Measurements from ENCODE around the gene TRAF3IP3.

Gene TRAF3IP3

DNA sequence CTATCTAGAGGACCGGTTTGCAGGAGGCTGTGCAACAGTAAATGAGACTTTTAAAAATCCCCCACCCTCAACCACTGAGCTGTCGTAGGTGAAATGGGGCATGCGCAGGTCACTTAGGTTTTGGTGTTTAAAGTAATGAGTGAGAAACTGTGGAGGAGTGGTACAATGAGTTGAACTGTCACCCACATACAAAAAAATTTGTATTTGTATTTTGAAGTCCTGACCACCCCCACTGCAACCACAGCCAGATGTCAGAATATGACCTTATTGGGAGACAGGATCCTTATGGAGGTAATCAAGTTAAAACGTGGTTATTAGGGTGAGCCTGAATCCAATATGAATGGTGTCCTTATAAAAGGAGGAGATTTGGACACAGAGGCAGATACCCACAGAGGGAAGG is 51.7 kb downstream of the TRAF3IP3 start:
- DNase-seq (ENCODE audit: low read depth) = no peak
- TF ChIP-seq, protein P1, sequence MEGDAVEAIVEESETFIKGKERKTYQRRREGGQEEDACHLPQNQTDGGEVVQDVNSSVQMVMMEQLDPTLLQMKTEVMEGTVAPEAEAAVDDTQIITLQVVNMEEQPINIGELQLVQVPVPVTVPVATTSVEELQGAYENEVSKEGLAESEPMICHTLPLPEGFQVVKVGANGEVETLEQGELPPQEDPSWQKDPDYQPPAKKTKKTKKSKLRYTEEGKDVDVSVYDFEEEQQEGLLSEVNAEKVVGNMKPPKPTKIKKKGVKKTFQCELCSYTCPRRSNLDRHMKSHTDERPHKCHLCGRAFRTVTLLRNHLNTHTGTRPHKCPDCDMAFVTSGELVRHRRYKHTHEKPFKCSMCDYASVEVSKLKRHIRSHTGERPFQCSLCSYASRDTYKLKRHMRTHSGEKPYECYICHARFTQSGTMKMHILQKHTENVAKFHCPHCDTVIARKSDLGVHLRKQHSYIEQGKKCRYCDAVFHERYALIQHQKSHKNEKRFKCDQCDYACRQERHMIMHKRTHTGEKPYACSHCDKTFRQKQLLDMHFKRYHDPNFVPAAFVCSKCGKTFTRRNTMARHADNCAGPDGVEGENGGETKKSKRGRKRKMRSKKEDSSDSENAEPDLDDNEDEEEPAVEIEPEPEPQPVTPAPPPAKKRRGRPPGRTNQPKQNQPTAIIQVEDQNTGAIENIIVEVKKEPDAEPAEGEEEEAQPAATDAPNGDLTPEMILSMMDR (conservative IDR thresholded peaks at IDR 0.05; ENCODE audit: control insufficient read depth, insufficient read depth, low read depth, low read length) = no peak
- H3K4me3 ChIP-seq (ENCODE audit: control insufficient read depth, low read depth, low read length) = no peak overlapping the region

DNA sequence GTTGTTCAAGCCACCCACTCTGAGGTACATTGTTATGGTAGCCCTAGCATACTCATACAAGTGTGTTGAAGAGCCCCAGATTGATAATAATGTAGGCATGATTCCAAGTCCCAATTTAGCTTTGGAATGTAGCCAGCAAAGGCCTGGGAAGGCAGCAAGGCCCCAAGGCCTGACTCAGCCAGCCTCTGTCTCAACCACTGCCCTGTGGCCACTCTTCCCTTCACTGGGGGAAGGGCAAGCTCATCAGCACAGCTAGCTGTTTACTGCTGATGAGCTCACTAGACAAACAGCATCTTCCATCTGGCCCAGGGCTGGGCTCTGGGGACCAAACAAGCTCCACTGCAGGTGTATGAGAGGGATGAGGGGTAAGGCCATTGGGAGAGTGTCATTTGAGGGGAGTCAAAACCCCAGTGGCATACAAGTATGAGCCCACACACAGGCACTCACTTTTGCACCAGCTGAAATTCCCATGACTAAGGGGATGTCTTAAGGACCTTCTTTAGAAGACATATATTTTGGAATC is 52.3 kb downstream of the TRAF3IP3 start:
- H3K4me3 ChIP-seq (ENCODE audit: control insufficient read depth, low read depth, low read length) = no peak overlapping the region
- peak; percentile 97 for DNase-seq (ENCODE audit: low read depth)
- TF ChIP-seq, protein P1 (conservative IDR thresholded peaks at IDR 0.05; ENCODE audit: control insufficient read depth, insufficient read depth, low read depth, low read length) = no peak

DNA sequence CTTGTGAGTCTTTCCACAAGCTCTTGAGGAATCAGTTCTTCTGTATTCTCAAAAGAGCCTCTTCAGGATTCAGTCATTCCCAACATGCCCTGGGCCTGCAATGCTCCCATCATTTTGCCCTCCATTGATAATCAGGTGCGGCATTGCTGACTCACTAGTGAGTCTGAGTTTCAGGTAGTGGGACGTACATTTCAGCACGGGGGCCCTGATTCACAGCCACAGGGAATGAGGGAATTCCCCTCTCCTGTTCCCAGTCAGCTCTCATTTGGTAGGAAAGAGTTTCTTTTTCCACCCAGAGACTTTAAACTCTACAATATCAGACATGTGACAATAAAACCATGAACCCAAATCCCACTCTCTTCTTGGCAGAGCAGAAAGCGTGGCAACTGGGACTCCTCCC is 53.8 kb downstream of the TRAF3IP3 start:
- TF ChIP-seq, protein P1 (conservative IDR thresholded peaks at IDR 0.05; ENCODE audit: control insufficient read depth, insufficient read depth, low read depth, low read length) = no peak
- no peak overlapping the region for H3K4me3 ChIP-seq (ENCODE audit: control insufficient read depth, low read depth, low read length)
- DNase-seq (ENCODE audit: low read depth) = no peak

DNA sequence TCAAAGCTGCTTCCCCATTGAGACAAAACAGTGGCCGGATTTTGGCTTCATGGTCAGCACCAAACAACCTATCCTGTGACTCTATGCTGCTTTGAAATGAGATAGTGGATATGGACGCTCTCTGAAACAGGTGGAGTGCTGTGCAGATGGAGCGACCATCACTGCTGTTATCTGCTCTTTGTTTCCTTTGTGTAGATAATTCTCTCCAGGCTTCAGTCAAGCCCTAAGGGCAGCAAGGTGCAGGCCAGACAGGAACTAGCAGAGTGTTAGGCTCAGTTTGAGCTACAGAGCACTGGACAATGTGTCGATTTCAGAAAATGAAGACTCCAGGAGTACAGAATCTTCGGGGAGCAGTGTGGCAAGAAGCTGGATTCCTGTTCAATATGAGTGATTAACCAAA is 54.9 kb downstream of the TRAF3IP3 start:
- H3K4me3 ChIP-seq (ENCODE audit: control insufficient read depth, low read depth, low read length) = no peak overlapping the region
- TF ChIP-seq, protein P1 (conservative IDR thresholded peaks at IDR 0.05; ENCODE audit: control insufficient read depth, insufficient read depth, low read depth, low read length) = no peak
- DNase-seq (ENCODE audit: low read depth) = no peak

DNA sequence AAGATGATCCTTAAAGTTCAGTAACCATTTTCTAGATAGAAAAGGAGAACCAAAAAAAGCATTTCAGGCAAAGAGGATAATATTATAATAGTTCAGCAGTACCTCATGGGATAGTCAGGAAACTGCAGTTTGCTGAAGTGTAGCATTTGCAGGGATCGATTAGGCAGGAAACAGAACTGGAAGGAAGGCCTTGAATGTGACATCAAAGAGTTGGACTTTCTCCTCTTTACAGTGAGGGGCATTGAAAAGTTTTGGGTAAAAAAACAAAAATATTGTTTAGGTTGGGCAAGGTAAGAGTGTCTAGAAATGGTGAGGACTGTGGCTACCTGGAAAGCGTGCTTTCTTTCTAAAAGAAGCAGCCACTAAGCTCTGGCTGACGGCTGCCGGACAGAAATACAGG is 58.0 kb downstream of the TRAF3IP3 start:
- TF ChIP-seq, protein P1 (conservative IDR thresholded peaks at IDR 0.05; ENCODE audit: control insufficient read depth, insufficient read depth, low read depth, low read length) = no peak
- no peak for DNase-seq (ENCODE audit: low read depth)
- no peak overlapping the region for H3K4me3 ChIP-seq (ENCODE audit: control insufficient read depth, low read depth, low read length)

DNA sequence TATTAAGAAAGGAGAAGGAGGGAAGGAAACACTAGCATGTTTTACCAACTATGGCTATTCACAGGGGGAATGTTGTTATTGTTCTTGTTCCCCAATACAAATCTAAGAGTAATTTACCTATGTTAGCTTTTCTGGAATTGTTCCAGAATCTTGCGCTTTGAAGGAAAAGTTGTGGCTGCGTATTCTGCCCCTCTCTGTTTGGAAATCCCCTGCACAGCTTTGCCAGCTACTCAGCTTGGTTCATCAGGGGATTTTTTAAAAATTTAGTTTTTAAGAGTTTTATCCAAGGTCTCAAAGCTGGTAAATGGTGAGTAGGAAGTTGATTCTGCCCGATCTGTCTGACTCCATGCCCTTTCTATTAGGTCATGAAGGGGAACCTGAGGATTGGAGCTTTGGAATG is 59.6 kb downstream of the TRAF3IP3 start:
- no peak overlapping the region for H3K4me3 ChIP-seq (ENCODE audit: control insufficient read depth, low read depth, low read length)
- DNase-seq (ENCODE audit: low read depth) = no peak
- TF ChIP-seq, protein P1 (conservative IDR thresholded peaks at IDR 0.05; ENCODE audit: control insufficient read depth, insufficient read depth, low read depth, low read length) = no peak

DNA sequence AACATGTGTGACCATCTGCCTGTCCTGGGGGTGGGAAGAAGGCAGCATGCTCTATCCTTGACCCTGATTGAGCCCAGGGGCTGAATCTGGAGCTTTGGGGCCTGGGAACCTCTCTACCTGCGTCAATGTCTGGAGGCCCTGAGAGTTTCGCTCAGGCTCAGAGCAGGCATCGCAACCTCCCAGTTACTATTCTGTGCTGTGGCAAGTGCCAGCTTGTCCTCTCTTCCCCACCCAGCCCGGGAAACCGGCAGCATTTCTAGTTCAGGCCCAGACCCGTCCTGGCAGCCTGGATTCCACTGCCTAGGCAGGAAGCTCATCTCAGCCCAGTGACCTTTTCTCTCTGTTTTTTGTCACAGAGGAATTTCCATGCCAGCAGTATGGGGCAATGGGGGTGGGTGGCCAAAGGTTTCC is 60.1 kb downstream of the TRAF3IP3 start:
- TF ChIP-seq, protein P1 (conservative IDR thresholded peaks at IDR 0.05; ENCODE audit: control insufficient read depth, insufficient read depth, low read depth, low read length) = no peak
- H3K4me3 ChIP-seq (ENCODE audit: control insufficient read depth, low read depth, low read length) = no peak overlapping the region

More for the DNA sequence above, 60.1 kb downstream of the TRAF3IP3 start:
- DNase-seq (ENCODE audit: low read depth) = no peak
